HL-60 (cell line): ENCODE results near the gene BDP1.

Source experiments
- CTCF ChIP-seq: IDR thresholded peaks from one replicate; pipeline ENCODE4 v1.5.1; 2011; ENCODE audit warnings: low read length, control low read depth, inconsistent platforms; ENCODE audit not compliant: insufficient read depth
- POLR2AphosphoS5 ChIP-seq: IDR thresholded peaks from 2 replicates; pipeline ENCODE4 v1.6.1; 2012; ENCODE audit warnings: low read depth

GRCh38 chr5:71576241-71576640, 120.8 kb downstream of the BDP1 start:
- TF ChIP-seq CTCF (no peak), POLR2AphosphoS5 (no peak)
